ENCODE results near the gene FADS2.

DNA sequence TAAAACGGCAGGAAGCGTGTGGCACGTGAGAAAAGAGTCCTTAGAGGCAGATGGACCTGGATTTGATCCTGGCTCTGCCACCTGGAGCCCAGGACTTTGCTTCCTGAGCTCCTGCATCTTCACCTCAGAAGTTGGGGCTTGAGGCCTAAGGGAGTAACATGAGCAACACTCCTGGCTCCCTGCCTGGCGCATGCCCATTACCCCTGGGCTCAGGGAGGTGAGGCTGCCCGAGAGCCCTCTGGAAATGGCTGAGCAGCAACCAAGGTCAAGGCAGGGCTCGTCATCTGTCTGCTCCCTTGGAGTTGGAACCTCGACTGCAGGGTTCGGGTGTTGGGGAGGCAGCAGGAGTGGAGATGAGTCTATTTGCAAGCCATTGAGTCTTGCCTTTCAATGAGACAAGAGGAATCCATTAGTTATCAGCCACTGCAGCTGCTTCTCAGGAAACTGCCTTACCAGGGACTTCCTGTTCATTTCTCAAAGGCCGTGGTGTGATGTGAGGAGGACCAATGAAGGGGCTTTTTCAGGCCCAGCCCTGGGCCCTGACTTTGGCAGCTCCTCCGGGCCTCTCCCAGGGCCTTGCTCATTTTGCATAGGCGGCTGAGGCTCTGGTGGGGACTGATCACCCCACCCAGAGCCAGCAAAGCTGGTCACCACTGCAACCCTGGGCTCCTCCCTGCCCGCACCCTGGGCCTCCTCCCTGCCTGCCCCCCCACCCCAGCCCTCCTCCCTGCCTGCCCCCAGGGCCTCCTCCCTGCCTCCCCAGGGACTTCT is 6.4 kb downstream of the FADS2 start:
- no peak for TF ChIP-seq POLR2A (IDR thresholded peaks at IDR 0.05)
- TF ChIP-seq, protein P1, sequence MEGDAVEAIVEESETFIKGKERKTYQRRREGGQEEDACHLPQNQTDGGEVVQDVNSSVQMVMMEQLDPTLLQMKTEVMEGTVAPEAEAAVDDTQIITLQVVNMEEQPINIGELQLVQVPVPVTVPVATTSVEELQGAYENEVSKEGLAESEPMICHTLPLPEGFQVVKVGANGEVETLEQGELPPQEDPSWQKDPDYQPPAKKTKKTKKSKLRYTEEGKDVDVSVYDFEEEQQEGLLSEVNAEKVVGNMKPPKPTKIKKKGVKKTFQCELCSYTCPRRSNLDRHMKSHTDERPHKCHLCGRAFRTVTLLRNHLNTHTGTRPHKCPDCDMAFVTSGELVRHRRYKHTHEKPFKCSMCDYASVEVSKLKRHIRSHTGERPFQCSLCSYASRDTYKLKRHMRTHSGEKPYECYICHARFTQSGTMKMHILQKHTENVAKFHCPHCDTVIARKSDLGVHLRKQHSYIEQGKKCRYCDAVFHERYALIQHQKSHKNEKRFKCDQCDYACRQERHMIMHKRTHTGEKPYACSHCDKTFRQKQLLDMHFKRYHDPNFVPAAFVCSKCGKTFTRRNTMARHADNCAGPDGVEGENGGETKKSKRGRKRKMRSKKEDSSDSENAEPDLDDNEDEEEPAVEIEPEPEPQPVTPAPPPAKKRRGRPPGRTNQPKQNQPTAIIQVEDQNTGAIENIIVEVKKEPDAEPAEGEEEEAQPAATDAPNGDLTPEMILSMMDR (IDR thresholded peaks at IDR 0.05) = no peak
